Tibial nerve (tissue), 4 donors: Measurements from ENCODE around the gene GGCT.
"Not testable (repeated sequence)": the region's sequence is repeated elsewhere in the genome, so short reads cannot be mapped to it uniquely, and the experiment has no call there.

Experiments
- EP300 ChIP-seq, 2 donors: sonication (generic); formaldehyde crosslinking; IDR thresholded peaks; one replicate each; pipeline ENCODE4 v1.6.1; 2017; ENCODE audit warnings: antibody characterized with exemption in 2 of 2, mild to moderate bottlenecking in 1 of 2
- TF ChIP-seq, protein P1 (sequence below), 5 experiments: fragments of 200-600 bp in 3 of 5; fragments of 450-650 bp in 2 of 5; sonication (generic) in 3 of 5; IDR thresholded peaks; one replicate each; pipeline ENCODE4 v1.5.1; 2016 to 2019; ENCODE audit warnings: antibody characterized with exemption in 5 of 5, mild to moderate bottlenecking in 3 of 5, moderate library complexity in 2 of 5

DNA sequence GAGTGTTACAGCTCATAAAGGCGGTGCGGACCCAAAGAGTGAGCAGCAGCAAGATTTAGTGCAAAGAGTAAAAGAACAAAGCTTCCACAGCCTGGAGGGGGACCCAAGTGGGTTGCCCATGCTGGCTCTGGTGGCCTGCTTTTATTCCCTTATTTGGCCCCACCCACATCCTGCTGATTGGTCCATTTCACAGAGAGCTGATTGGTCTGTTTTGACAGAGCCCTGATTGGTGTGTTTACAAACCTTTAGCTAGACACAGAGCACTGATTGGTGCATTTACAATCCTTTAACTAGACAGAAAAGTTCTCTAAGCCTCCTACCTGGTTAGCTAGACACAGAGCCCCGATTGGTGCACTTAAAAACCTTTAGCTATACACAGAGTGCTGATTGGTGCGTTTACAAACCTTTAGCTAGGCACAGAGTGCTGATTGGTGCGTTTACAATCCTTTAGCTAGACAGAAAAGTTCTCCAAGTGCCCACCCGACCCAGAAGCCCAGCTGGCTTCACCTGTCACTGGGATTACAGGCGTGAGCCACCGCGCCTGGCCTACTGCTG is 2.8 kb upstream of the GGCT start:
- not testable (repeated sequence) for TF ChIP-seq EP300 (IDR thresholded peaks at IDR 0.05)
- TF ChIP-seq, protein P1, sequence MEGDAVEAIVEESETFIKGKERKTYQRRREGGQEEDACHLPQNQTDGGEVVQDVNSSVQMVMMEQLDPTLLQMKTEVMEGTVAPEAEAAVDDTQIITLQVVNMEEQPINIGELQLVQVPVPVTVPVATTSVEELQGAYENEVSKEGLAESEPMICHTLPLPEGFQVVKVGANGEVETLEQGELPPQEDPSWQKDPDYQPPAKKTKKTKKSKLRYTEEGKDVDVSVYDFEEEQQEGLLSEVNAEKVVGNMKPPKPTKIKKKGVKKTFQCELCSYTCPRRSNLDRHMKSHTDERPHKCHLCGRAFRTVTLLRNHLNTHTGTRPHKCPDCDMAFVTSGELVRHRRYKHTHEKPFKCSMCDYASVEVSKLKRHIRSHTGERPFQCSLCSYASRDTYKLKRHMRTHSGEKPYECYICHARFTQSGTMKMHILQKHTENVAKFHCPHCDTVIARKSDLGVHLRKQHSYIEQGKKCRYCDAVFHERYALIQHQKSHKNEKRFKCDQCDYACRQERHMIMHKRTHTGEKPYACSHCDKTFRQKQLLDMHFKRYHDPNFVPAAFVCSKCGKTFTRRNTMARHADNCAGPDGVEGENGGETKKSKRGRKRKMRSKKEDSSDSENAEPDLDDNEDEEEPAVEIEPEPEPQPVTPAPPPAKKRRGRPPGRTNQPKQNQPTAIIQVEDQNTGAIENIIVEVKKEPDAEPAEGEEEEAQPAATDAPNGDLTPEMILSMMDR (IDR thresholded peaks at IDR 0.05), result not testable (repeated sequence)
